Stimulated activated CD4-positive, alpha-beta T cell treated with anti-CD3 and anti-CD28 coated beads, Interleukin-12 subunit alpha, Interleukin-12 subunit beta, amount 100 ng/mL, for 24 hours (primary cell): ENCODE measurements around the gene PCK1.

Experiments
- DNase-seq, 2 experiments: peaks; one replicate each; pipeline ENCODE4 v3.0.0-alpha.2; 2020; ENCODE audit warnings: low read depth in 2 of 2

PCK1 gene

GRCh38 chr20:57559658-57560553 is 1.0 kb upstream of the PCK1 start:
- no peak for DNase-seq

- no peak for DNase-seq
Measured at GRCh38 chr20:57561356-57562279, 708 bp downstream of the PCK1 start.

DNA sequence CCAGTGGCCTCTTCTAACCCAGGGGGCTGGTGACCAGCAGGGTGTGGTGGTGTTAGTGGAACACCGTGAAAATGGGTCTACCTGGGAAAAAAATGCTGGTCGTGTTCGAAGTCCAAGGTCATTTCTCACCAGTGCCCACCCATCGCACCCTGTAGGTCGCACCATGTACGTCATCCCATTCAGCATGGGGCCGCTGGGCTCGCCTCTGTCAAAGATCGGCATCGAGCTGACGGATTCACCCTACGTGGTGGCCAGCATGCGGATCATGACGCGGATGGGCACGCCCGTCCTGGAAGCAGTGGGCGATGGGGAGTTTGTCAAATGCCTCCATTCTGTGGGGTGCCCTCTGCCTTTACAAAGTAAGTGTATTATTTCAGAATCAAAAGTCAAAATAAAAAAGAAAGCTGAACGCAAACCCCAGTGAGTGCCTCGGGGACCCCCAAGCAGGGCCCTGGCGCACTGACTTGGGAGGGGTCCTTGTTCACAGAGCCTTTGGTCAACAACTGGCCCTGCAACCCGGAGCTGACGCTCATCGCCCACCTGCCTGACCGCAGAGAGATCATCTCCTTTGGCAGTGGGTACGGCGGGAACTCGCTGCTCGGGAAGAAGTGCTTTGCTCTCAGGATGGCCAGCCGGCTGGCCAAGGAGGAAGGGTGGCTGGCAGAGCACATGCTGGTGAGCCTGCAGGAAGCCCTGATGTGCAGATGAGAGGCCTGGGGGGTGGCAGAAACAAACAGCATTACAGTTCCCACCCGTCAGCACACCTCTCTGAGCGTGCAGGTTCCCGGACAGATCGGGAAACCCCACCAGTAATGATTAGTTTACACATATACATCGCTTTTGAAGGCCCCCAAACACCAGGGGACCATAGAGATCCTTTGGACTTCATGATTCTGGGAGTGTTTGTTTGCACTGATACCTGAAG is 1.9 kb downstream of the PCK1 start:
- no peak for DNase-seq

- no peak for DNase-seq
Measured at GRCh38 chr20:57563522-57563921, 2.6 kb downstream of the PCK1 start.

DNA sequence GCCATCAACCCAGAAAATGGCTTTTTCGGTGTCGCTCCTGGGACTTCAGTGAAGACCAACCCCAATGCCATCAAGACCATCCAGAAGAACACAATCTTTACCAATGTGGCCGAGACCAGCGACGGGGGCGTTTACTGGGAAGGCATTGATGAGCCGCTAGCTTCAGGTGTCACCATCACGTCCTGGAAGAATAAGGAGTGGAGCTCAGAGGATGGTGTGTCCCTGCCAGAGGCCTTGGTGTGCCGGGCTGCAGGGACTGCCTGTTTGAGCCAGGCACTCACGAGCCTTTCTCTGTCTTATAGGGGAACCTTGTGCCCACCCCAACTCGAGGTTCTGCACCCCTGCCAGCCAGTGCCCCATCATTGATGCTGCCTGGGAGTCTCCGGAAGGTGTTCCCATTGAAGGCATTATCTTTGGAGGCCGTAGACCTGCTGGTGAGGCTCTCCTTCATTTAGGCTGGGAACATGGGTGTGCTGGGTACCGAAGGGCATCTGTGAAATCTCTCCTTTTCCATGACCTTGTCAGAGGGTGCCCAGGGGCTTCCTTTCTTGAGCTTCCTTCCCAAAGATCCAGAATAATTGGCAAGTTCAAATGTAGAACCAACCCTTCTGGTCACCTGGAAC is 3.4 kb downstream of the PCK1 start:
- no peak for DNase-seq

DNA sequence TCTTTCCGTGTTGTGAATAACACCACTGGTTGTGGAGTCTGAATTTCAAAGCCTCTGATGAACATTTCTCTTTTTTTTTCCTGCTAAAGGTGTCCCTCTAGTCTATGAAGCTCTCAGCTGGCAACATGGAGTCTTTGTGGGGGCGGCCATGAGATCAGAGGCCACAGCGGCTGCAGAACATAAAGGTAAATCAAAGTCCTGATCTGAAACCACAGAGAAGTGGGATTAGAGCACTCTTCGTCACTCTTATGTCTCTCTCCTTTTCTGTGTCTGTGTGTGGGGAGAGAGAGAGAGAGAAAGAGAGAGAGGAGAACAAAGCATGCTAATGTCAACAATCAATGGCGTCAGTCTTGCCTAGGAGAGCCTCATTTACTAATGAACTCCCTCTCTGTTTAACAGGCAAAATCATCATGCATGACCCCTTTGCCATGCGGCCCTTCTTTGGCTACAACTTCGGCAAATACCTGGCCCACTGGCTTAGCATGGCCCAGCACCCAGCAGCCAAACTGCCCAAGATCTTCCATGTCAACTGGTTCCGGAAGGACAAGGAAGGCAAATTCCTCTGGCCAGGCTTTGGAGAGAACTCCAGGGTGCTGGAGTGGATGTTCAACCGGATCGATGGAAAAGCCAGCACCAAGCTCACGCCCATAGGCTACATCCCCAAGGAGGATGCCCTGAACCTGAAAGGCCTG is 4.2 kb downstream of the PCK1 start:
- DNase-seq = no peak

- no peak for DNase-seq
Measured at GRCh38 chr20:57566399-57566798, 5.5 kb downstream of the PCK1 start.

DNA sequence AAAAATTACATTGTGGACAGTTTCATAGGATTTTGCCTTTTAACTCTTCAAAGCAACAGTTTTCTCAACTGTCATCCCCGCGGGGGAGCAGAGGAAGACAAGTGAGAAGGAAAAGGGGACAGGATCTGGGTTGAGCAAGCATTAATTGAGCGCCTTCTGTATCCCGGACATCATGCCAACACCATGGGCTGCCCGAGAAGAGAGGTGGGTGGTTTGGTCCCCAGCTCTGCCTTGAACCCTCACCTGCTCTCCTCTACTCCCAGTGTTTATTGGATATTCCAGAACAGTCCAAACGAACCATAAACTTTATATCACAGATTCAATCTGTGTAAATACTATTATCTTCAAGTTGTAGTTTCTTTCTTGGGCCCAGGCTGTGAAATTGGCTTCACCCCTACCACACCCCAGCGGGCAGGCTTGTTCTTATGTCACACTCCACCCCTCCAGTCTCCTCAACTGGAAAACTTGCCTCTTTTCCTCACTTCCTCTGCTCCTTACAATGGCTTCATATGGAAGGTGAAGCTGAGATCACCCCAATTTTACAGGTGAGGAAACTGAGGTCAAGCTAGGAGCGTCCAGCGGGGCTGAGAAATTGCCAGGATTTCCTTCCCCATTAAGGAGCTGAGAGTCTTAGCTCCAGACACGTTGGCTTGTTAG is 6.0 kb downstream of the PCK1 start:
- no peak for DNase-seq

DNA sequence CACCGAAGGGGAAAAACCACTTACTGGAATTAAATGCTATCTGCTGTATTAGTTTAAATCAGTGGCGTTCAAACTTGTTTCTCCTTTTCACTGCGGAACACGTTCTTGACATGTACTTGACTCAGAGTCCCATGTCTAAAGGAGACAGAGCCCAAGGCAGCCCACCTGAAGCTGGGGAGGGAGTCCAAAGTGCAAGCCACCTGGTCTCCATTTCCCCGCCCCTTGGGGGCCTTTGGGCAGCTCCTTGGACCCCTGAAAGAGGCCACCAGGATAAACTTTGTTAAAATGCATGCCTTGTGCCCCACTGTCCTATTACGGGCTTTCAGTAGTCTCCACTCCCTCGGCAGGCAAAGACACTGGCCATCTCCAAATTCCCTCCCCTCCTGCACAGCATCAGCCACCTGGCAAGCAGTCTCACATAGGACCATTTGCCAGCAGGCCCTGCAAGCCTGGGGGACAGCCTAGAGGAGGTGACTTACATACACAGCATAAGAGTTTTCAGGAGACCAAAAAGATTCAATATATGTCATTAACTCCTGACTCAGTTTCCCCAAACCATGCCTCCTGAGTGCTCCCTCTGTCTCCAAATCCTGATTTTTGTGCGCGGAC is 6.7 kb downstream of the PCK1 start:
- no peak for DNase-seq

- no peak for DNase-seq
Measured at GRCh38 chr20:57568088-57568896, 7.4 kb downstream of the PCK1 start.

- no peak for DNase-seq
Measured at GRCh38 chr20:57568960-57569359, 8.1 kb downstream of the PCK1 start.

DNA sequence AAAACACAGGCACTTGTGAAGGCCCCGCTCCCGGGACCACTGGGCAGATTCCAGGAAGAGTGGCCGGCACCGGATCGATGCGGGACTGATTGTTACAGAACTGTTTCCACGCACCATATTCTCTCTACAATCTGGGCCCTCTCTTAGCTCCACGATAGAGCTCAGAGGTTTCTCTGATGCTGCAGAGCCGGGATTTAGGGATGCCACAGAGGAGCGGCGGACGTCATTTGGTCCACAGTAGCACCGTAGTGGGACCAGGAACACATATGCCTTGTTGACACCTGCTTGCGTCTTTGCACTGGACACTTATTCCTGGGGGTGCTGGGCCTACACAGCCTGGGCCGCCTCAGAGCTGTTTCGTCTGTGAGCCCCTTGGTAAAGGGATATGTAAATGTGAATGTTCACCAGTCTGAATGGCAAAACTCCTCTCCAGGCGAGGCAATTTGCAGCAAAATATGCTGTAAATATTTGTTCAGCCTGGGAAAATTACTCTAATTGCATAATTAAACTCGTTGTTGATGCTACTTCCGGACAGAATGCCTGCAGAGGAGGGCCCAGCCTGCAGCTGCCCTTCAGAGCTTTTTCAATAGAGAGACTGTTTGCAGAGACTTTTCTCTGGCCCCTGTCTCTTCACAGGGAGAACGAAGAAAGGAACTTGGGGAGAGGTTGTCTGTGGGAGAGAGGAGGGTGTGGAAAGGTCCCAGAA is 9.4 kb downstream of the PCK1 start:
- DNase-seq = no peak

DNA sequence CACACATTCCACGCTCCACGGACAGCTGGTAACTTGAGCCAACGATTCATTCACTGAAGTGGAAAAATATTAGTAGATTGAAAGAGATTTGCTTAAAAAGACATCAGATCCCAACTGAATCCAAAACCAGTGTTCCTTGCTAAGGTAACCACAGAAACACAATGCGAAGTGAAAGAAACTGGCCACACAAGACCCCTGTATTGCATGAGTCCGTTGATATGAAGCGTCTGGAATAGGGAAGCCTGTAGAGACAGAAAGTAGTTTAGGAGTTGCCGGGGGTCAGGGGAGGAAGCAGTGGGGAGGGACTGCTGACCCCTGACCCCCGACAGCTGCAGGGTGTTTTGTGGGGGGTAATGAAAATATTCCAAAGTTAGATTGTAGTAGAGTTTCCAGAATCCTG is 10.0 kb downstream of the PCK1 start:
- no peak for DNase-seq

DNA sequence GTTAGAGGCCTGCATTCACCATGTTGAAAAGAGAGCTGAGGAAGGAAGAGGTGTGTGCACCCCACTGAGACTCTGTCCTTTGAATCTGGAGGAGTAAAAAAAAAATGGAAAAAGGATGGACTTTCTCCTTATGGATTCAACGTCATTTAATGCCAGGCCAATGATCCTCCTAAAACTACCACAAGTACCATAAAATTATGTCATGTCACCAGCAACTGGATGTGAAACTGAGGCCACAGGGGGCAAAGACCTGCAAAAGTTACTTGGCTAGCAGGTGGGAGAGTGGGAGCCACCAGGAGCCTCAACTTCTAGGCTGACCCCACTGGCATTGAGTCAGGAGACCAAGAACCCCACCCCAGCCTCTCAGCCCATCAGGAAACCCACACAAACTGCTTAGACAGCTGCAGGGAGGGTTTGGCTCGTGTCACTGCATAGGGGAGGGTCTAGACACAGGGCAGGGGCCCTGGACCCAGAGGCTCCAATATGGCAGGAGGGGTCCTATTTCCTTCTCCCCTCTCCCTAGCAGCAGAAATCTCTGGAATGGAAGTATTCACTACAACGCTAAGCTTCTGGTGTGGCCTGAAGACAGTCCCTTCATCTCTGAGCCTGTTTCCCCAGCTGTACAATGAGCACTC is 11.0 kb downstream of the PCK1 start:
- no peak for DNase-seq

- DNase-seq = no peak
Measured at GRCh38 chr20:57573242-57573641, 12.3 kb downstream of the PCK1 start.

- no peak for DNase-seq
Measured at GRCh38 chr20:57573894-57574293, 13.0 kb downstream of the PCK1 start.

DNA sequence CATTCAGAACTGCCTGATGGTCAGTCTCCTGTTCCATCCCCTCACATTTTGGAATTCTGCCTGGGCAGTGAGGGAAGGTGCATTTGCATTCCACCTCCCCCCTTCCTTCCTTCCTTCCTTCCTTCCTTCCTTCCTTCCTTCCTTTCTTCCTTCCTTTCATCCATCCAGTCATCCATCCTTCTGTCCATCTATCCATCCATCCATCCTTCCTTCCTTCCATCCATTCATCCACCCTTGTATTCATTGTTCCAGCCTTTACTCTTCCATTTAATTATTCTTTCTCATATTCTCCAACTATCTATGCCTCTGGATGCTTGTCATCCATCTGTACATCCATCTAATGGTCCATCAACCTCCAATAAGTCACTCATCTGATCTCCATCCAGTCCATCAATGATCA is 14.0 kb downstream of the PCK1 start:
- DNase-seq = no peak

GRCh38 chr20:57576002-57576401 is 15.1 kb downstream of the PCK1 start:
- no peak for DNase-seq
